ENCODE data around the gene DOCK8.

DOCK8 gene

DNA sequence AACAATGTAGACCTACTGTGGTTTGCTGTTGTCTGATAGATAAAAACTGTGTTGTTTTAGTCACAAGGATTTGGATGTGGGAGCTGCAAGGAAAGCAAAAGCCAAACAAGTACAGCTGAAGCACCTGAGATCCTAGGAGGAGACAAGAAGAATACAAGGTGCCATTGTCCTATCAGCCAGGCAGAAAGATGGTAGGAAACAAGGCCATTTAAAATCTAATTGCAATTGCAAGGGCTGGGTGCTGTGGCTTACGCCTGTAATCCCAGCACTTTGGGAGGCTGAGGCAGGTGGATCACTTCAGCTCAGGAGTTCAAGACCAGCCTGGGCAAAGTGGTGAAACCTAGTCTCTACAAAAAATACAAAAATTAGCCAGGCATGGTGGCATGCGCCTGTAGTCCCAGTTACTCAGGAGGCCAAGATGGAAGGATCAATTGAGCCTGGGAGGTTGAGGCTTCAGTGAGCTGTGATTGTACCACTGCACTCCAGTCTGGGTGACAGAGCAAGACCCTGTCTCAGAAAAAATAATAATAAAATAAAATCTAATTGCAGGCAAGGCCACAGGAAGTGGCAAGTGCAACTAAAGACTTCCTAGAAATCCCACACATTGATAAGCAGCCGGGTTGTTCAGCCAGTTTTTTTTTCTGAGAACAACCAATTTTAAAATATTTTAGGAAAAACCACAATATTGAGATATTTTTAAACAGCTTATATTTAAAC lies 22.6 kb downstream of the DOCK8 start:
- no peak overlapping the region for H3K4me3 ChIP-seq (ENCODE audit: low read depth, low read length)
- TF ChIP-seq CTCF (IDR thresholded peaks at IDR 0.05; ENCODE audit: low read depth, low read length), result no peak

DNA sequence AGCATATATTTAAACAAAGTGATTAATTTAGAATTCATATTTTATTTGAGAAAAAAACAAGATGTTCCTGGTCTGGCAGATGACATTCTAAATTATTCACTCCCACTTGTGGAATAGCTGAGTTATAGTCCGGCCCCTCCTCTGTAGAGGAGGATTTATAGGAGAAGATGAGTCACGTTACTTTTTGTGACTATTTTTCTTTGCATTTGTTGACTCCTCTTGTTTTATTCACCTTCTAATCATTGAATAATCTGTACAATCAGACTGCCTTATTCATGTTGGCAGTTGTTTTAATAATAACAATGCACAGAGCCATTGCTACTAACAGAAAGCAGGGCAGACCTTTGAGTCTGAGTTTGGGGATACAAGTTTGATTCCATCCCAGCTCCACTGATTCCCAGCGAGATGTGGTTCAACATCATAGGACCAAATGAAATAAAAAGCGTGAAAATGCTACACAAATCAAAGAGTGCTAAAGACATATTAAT lies 23.2 kb downstream of the DOCK8 start:
- no peak for TF ChIP-seq CTCF (IDR thresholded peaks at IDR 0.05; ENCODE audit: low read depth, low read length)
- no peak overlapping the region for H3K4me3 ChIP-seq (ENCODE audit: low read depth, low read length)

DNA sequence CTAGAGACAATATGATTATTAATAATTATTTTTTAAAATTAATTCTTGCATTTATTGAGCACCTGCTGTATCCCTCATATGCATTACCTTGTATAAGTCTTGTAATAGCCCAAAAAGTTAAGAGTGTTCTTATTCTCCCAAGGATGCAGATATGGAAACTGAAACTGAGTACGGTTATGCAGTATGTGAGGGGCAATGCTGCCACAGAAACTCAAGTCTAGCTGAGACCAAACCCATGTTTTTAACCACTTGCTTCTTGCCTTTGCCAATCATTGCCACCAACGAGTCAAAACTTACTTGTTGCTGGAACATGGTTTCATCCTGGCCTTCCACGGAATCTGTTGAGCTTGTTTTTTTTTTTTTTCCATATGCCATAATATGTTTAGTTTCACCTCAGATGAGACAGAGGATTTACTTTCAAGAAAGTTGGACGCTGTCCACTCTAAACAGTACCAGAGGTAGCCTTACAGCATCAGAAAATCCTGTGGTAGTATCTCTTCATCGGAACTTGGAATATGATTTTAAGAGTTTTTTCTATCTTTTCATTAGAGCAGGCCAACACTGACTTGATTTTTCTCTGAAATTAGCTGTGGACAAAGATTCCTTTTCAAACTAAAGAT lies 27.9 kb downstream of the DOCK8 start:
- no peak overlapping the region for H3K4me3 ChIP-seq (ENCODE audit: low read depth, low read length)
- TF ChIP-seq CTCF (IDR thresholded peaks at IDR 0.05; ENCODE audit: low read depth, low read length), result no peak

- no peak for TF ChIP-seq CTCF (IDR thresholded peaks at IDR 0.05; ENCODE audit: low read depth, low read length)
- no peak overlapping the region for H3K4me3 ChIP-seq (ENCODE audit: low read depth, low read length)
These were observed 33.8 kb downstream of the DOCK8 start for GRCh38 chr9:248278-248961.

- H3K4me3 ChIP-seq (ENCODE audit: low read depth, low read length), result no peak overlapping the region
- TF ChIP-seq CTCF (IDR thresholded peaks at IDR 0.05; ENCODE audit: low read depth, low read length), result no peak
These were observed 34.4 kb downstream of the DOCK8 start for GRCh38 chr9:249025-249424.

DNA sequence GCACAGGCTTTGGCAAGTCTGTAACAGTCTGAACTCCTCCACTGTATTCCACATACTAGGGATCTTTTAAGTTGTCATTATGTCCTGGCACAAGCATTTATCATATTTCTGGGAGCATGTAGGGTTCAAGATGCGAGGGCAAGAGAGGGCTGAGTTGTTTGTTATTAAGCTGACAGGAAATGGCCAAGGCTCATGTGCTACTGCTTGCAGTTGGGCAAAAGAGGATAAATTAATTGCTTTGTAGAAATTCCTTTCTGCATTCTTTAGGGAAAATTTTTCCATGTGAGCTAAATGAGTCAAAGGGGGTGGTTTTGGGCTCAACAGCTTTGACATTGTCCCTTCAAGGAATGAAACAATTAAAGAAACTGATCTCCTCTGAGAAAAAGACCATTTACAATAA lies 35.4 kb downstream of the DOCK8 start:
- TF ChIP-seq CTCF (IDR thresholded peaks at IDR 0.05; ENCODE audit: low read depth, low read length), result no peak
- no peak overlapping the region for H3K4me3 ChIP-seq (ENCODE audit: low read depth, low read length)

DNA sequence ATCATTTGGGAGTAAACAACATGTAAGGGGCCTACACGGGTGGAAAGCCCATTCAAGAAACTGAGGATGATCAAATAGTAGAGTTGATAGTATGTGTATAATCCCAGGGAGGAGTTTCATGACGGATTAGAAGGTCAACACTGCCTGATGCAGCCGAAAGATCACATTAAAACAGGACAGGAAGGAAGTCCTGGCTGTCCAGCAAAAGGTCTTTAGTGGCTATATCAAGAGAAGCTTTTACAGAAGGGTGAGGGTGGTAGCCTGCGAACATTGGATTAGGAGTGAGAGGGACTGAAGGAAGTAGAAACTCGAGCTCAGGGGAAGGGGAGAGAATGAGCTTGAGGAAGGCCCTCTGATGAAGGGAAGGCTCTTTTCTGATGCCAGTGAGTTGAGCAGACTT lies 36.0 kb downstream of the DOCK8 start:
- TF ChIP-seq CTCF (IDR thresholded peaks at IDR 0.05; ENCODE audit: low read depth, low read length), result no peak
- H3K4me3 ChIP-seq (ENCODE audit: low read depth, low read length), result no peak overlapping the region
